T-cell (primary cell): ENCODE data around the gene LGR6. TPM values are rescaled to one million over a fixed set of nuclear protein-coding genes. Genes with fewer than 3 reads are reported as not detected.
A peak's percentile ranks its signal among the peaks of the same experiment; 100 is the strongest.

Experiments
- ATAC-seq, 4 experiments: fragments of 200-7000 bp in 3 of 4; fragments of 150-1000 bp in 1 of 4; cut with Tn5 transposase; replicated peaks in 1 of 4; 1 replicate in 3 of 4; 2 replicates in 1 of 4; pipeline ENCODE4 v1.10.0; 2021; ENCODE audit warnings: moderate library complexity in 3 of 4, mild to moderate bottlenecking in 2 of 4, moderate number of reproducible peaks in 1 of 4
- CTCF ChIA-PET, 2 donors: fragments of 300-600 bp; sonication (Branson Sonifier 250); formaldehyde crosslinking; loops; one replicate each; lab custom pipeline; 2022; ENCODE audit warnings: antibody characterized with exemption in 2 of 2; lab: Charles Lee
- POLR2A ChIA-PET, 2 donors: fragments of 300-600 bp; sonication (Branson Sonifier 250); formaldehyde crosslinking; loops; one replicate each; lab custom pipeline; 2022; ENCODE audit warnings: antibody characterized with exemption in 2 of 2; lab: Charles Lee
- DNase-seq, 35 experiments: peaks; one replicate each; pipeline versions ENCODE4 v3.0.0 to v3.0.0-alpha.2; 2013 to 2023
- H3K27ac ChIP-seq: one replicate; pipeline ENCODE4 v1.5.1; 2013; ENCODE audit warnings: low read length
- H3K27me3 ChIP-seq, 2 experiments: replicated peaks in 1 of 2; 1 replicate in 1 of 2; 2 replicates in 1 of 2; pipeline versions ENCODE4 v1.6.1 to v1.7.0; 2013; ENCODE audit warnings: low read length in 1 of 2, mixed read lengths in 1 of 2; ENCODE audit not compliant: control insufficient read depth in 2 of 2, insufficient read depth in 2 of 2; ENCODE audit errors: extremely low read depth in 1 of 2
- H3K36me3 ChIP-seq, 2 donors: 1 replicate in 1 of 2; 2 replicates in 1 of 2; pipeline versions ENCODE4 v1.6.1 to v1.7.0; 2013; ENCODE audit warnings: low read length in 1 of 2; ENCODE audit not compliant: control insufficient read depth in 2 of 2, insufficient read depth in 1 of 2; ENCODE audit errors: extremely low read depth in 1 of 2
- H3K4me1 ChIP-seq, 2 experiments: 1 replicate in 1 of 2; 2 replicates in 1 of 2; pipeline versions ENCODE4 v1.6.1 to v1.7.0; 2013; ENCODE audit warnings: low read length in 2 of 2, mixed read lengths in 1 of 2; ENCODE audit not compliant: insufficient read depth in 2 of 2, control insufficient read depth in 1 of 2; ENCODE audit errors: extremely low read depth in 1 of 2
- H3K4me3 ChIP-seq, 2 donors: 1 replicate in 1 of 2; 2 replicates in 1 of 2; pipeline versions ENCODE4 v1.5.1 to v1.7.0; 2013; ENCODE audit warnings: mild to moderate bottlenecking in 2 of 2, low read length in 1 of 2, moderate library complexity in 1 of 2; ENCODE audit not compliant: control insufficient read depth in 1 of 2; ENCODE audit errors: extremely low read depth in 1 of 2
- H3K9me3 ChIP-seq: 2 replicates; pipeline ENCODE4 v1.7.0; 2013
- H3K27ac Mint-ChIP-seq, 2 donors: one replicate each; pipeline ENCODE4 v1.8.0; 2020 to 2021; ENCODE audit warnings: mild to moderate bottlenecking in 2 of 2, mixed read lengths in 2 of 2
- H3K27me3 Mint-ChIP-seq, 2 donors: one replicate each; pipeline ENCODE4 v1.8.0; 2021 to 2022; ENCODE audit warnings: mixed read lengths in 2 of 2
- H3K36me3 Mint-ChIP-seq: one replicate; pipeline ENCODE4 v1.8.0; 2021; ENCODE audit warnings: mixed read lengths
- H3K4me1 Mint-ChIP-seq, 3 donors: one replicate each; pipeline ENCODE4 v1.8.0; 2020 to 2022; ENCODE audit warnings: mixed read lengths in 3 of 3, mild to moderate bottlenecking in 1 of 3
- H3K4me3 Mint-ChIP-seq, 3 donors: one replicate each; pipeline ENCODE4 v1.8.0; 2020 to 2022; ENCODE audit warnings: mild to moderate bottlenecking in 3 of 3, mixed read lengths in 3 of 3, moderate library complexity in 3 of 3
- H3K9me3 Mint-ChIP-seq, 3 donors: one replicate each; pipeline ENCODE4 v1.8.0; 2020 to 2022; ENCODE audit warnings: mixed read lengths in 3 of 3
- WGBS: methylation state at CpG from one replicate; pipeline ENCODE4 v1.1.5; 2013; ENCODE audit warnings: missing lambda C conversion rate; ENCODE audit not compliant: insufficient coverage; 5-methylcytosine and 5-hydroxymethylcytosine counted together
- total RNA-seq, 35 experiments: library from RNA in 6 of 35; stranded (reverse) in 6 of 35; fragments of 120-200 nt in 1 of 35; gene quantifications; one replicate each; pipeline versions ENCODE4 v1.2.1 to v1.2.4 and lab custom pipeline; 2013 to 2026

The LGR6 gene
- total RNA-seq, 5 donors from 2014 or later (not counting 1 experiment from before 2014, with no cell fraction given) = 0.58 to 13.1 (median 1.8) TPM

GRCh38 chr1:202170726-202171125 is 22.9 kb upstream of the LGR6 start:
- peaks cover 8 to 22% of the 10 kb centered on the region in 2 experiments for H3K4me1 ChIP-seq
- ChIA-PET POLR2A (no interaction called here), CTCF (interaction anchor here in 1 of 2 donors (0.6 to 0.7 kb wide), 2 partner anchors 15 to 1676 kb away, joined by 3 read pairs; no protein-coding TSS in a partner anchor)
- WGBS = 80% methylated on average over 5 of the region's 6 CpGs
- H3K36me3 Mint-ChIP-seq = no peaks in the 10 kb centered on the region
- peaks cover 7 to 24% (median 13%) of the 10 kb centered on the region in 3 donors for H3K4me1 Mint-ChIP-seq
- H3K9me3 ChIP-seq = no peaks in the 10 kb centered on the region
- H3K27me3 Mint-ChIP-seq = no peaks in the 10 kb centered on the region
- H3K27me3 ChIP-seq = peaks cover 0 to 4% of the 10 kb centered on the region in 2 experiments
- H3K36me3 ChIP-seq = no peaks in the 10 kb centered on the region
- ATAC-seq (peak in 3 of 4 experiments; percentile 26 to 49 (median 30)), DNase-seq (peak in 1 of 35 experiments; percentile 29)
- no peak overlapping the region for H3K4me3 Mint-ChIP-seq
- H3K9me3 Mint-ChIP-seq = no peaks in the 10 kb centered on the region
- H3K27ac ChIP-seq = no peak overlapping the region
- no peak overlapping the region for H3K4me3 ChIP-seq
- H3K27ac Mint-ChIP-seq = no peak overlapping the region

- ChIA-PET CTCF (interaction anchor here in 1 of 2 donors (0.7 kb wide), 1 partner anchor 1675 kb away, joined by 3 read pairs; no protein-coding TSS in a partner anchor), POLR2A (no interaction called here)
- ATAC-seq (peak in 1 of 4 experiments; percentile 33), DNase-seq (no peak)
- H3K4me1 Mint-ChIP-seq = peaks cover 7 to 16% (median 9%) of the 10 kb centered on the region in 3 donors
- 95% methylated on average over 10 of the region's 11 CpGs for WGBS
- peaks cover 2 to 14% of the 10 kb centered on the region in 2 experiments for H3K4me1 ChIP-seq
- H3K27ac Mint-ChIP-seq = no peak overlapping the region
- H3K36me3 Mint-ChIP-seq = no peaks in the 10 kb centered on the region
- H3K27me3 Mint-ChIP-seq = no peaks in the 10 kb centered on the region
- no peaks in the 10 kb centered on the region for H3K9me3 Mint-ChIP-seq
- H3K9me3 ChIP-seq = no peaks in the 10 kb centered on the region
- no peaks in the 10 kb centered on the region for H3K36me3 ChIP-seq
- H3K4me3 ChIP-seq = no peak overlapping the region
- H3K27ac ChIP-seq = no peak overlapping the region
- peaks cover 0 to 4% of the 10 kb centered on the region in 2 experiments for H3K27me3 ChIP-seq
- no peak overlapping the region for H3K4me3 Mint-ChIP-seq
These were observed 22.1 kb upstream of the LGR6 start for GRCh38 chr1:202171292-202172014.

GRCh38 chr1:202172015-202172355 is 21.6 kb upstream of the LGR6 start:
- Histone ChIP-seq H3K9me3 (no peaks in the 10 kb centered on the region), H3K36me3 (no peaks in the 10 kb centered on the region), H3K27ac (no peak overlapping the region), H3K4me3 (no peak overlapping the region), H3K27me3 (peaks cover 0 to 4% of the 10 kb centered on the region in 2 experiments), H3K4me1 (peaks cover 0 to 10% of the 10 kb centered on the region in 2 experiments)
- ChIA-PET CTCF (no interaction called here), POLR2A (no interaction called here)
- WGBS = 98% methylated on average over 5 of the region's 5 CpGs
- H3K27ac Mint-ChIP-seq = no peak overlapping the region
- no peaks in the 10 kb centered on the region for H3K27me3 Mint-ChIP-seq
- H3K4me1 Mint-ChIP-seq = peaks cover 6 to 12% (median 6%) of the 10 kb centered on the region in 3 donors
- DNase-seq (no peak), ATAC-seq (no peak)
- no peaks in the 10 kb centered on the region for H3K36me3 Mint-ChIP-seq
- H3K9me3 Mint-ChIP-seq = no peaks in the 10 kb centered on the region
- no peak overlapping the region for H3K4me3 Mint-ChIP-seq

- no peak for ATAC-seq
- H3K4me3 Mint-ChIP-seq = no peak overlapping the region
These were observed 19.6 kb upstream of the LGR6 start for GRCh38 chr1:202173993-202174392.

GRCh38 chr1:202176949-202177927 is 16.4 kb upstream of the LGR6 start:
- CTCF ChIA-PET = interaction anchor here in 1 of 2 donors (0.8 to 1.0 kb wide), 3 partner anchors 17 to 42 kb away, joined by 3 to 4 read pairs (median 3); partner anchors contain the start of gene PTPN7
- H3K27me3 Mint-ChIP-seq = no peaks in the 10 kb centered on the region
- H3K9me3 Mint-ChIP-seq = no peaks in the 10 kb centered on the region
- Histone ChIP-seq H3K4me3 (no peak overlapping the region), H3K9me3 (no peaks in the 10 kb centered on the region), H3K36me3 (no peaks in the 10 kb centered on the region), H3K27me3 (peaks cover 0 to 9% of the 10 kb centered on the region in 2 experiments), H3K4me1 (no peaks in the 10 kb centered on the region), H3K27ac (no peak overlapping the region)
- POLR2A ChIA-PET = no interaction called here
- no peak for DNase-seq
- H3K36me3 Mint-ChIP-seq = no peaks in the 10 kb centered on the region
- H3K4me1 Mint-ChIP-seq = no peaks in the 10 kb centered on the region
- no peak for ATAC-seq
- H3K4me3 Mint-ChIP-seq = no peak overlapping the region
- no peak overlapping the region for H3K27ac Mint-ChIP-seq
- WGBS = 95% methylated on average over 27 of the region's 29 CpGs

More at GRCh38 chr1:202173993-202174392, 19.6 kb upstream of the LGR6 start:
- Mint-ChIP-seq H3K4me1 (peaks cover 0 to 9% (median 6%) of the 10 kb centered on the region in 3 donors), H3K36me3 (no peaks in the 10 kb centered on the region), H3K27ac (no peak overlapping the region), H3K9me3 (no peaks in the 10 kb centered on the region), H3K27me3 (no peaks in the 10 kb centered on the region)
- no peak for DNase-seq
- H3K27ac ChIP-seq = no peak overlapping the region
- CTCF ChIA-PET = interaction anchor here in 1 of 2 donors (0.6 kb wide), 1 partner anchor 17 kb away, joined by 4 read pairs; no protein-coding TSS in a partner anchor
- H3K36me3 ChIP-seq = no peaks in the 10 kb centered on the region
- no peak overlapping the region for H3K4me3 ChIP-seq
- no peaks in the 10 kb centered on the region for H3K9me3 ChIP-seq
- peaks cover 0 to 10% of the 10 kb centered on the region in 2 experiments for H3K4me1 ChIP-seq
- POLR2A ChIA-PET = interaction anchor here in 1 of 2 donors (0.6 kb wide), 1 partner anchor 1570 kb away, joined by 3 read pairs; no protein-coding TSS in a partner anchor
- 88% methylated on average over 7 of the region's 7 CpGs for WGBS
- peaks cover 0 to 8% of the 10 kb centered on the region in 2 experiments for H3K27me3 ChIP-seq
